Adrenal gland (tissue), 5 donors: ENCODE results near the gene DTX1.

ENCODE experiments used
- CTCF ChIP-seq, 6 experiments: fragments of 450-650 bp in 4 of 6; fragments of 200-600 bp in 2 of 6; sonication (generic) in 1 of 6; IDR thresholded peaks; 1 replicate in 5 of 6; 2 replicates in 1 of 6; pipeline versions ENCODE4 v1.5.1 to v1.8.0; 2016 to 2021; ENCODE audit warnings: antibody characterized with exemption in 6 of 6, mild to moderate bottlenecking in 2 of 6, moderate library complexity in 1 of 6
- POLR2A ChIP-seq, 2 donors: fragments of 450-650 bp; IDR thresholded peaks; one replicate each; pipeline ENCODE4 v1.6.1; 2017; ENCODE audit warnings: antibody characterized with exemption in 2 of 2, mild to moderate bottlenecking in 2 of 2, moderate library complexity in 1 of 2
- donor health status: DM: no; HTN: no; CAD: no.

GRCh38 chr12:113104953-113105510, 48.5 kb downstream of the DTX1 start:
- TF ChIP-seq CTCF (IDR thresholded peaks at IDR 0.05) (no peak), POLR2A (IDR thresholded peaks at IDR 0.05) (no peak)
